Smooth muscle cell of trachea (primary cell): Measurements from ENCODE around the gene CYTL1. TPM values are rescaled to one million over a fixed set of nuclear protein-coding genes. Genes with fewer than 3 reads are reported as not detected.

Experiments
- total RNA-seq: library from RNA; depleted of rRNA; stranded (reverse); fragments of >200 nt; gene quantifications from 2 replicates; pipeline ENCODE4 v1.2.1, GENCODE V29; 2014

CYTL1 gene, protein sequence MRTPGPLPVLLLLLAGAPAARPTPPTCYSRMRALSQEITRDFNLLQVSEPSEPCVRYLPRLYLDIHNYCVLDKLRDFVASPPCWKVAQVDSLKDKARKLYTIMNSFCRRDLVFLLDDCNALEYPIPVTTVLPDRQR
- total RNA-seq: 0.15 and 0.17 TPM in 2 replicates

DNA sequence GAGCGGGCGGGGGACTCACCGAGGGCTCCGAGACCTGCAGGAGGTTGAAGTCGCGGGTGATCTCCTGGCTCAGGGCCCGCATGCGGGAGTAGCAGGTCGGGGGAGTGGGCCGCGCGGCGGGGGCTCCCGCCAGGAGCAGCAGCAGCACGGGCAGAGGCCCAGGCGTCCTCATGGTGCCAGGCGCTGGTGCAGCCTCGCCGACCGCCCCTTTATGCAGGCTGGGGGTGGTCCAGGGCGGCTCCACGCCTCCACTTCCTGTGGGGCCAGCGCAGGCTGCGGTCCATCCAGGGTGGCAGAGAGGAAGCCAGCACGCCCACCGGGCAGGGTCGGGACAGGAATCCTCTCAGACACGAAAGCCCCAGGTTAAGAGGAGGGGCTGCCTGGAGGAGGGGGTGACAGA, at the start of gene CYTL1:
TSS of gene CYTL1 (minus strand) at position 185 of the 400 bp plus-strand sequence. CDS start at position 172, 13 bp downstream.

GRCh38 chr4:5051278-5052203, 32.3 kb upstream of the CYTL1 start, which contains the start of gene STK32B:
Gene STK32B (plus strand): TSS chr4:5051480.

Other genes with a start within 250 kb of the CYTL1 start
- gene MSX1, start 159.8 kb downstream of the CYTL1 start, total RNA-seq: 14.4 and 17.2 TPM in 2 replicates
- 0.50 and 0.73 TPM in 2 replicates for gene STK32B, start 32.0 kb upstream of the CYTL1 start, total RNA-seq